ENCODE data around the gene DGKD.

The DGKD gene

DNA sequence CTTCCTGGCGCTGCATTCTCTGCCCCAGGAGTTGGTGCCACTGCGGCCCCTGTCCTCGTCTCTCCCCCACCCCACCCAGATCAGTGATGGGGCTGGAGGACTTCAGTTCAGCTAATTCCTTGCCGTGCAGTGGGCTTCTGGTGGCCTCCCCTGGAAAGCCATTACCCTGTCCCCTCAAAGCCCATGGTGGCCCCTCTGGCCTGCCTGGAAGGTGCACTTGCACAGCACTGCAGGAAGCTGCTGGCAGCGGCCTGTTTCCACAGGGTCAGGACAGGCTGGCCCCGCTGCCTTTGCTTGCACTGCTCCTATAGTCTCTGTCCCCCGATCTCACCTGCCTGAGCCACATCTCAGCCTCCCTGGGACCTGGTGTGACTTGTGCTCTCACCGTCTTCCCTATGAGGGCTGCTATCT is 107.2 kb downstream of the DGKD start:
- no peak for DNase-seq (ENCODE audit: low read depth in 2 of 2)

GRCh38 chr2:233462202-233462785 is 108.0 kb downstream of the DGKD start:
- DNase-seq (ENCODE audit: low read depth in 2 of 2) = no peak

GRCh38 chr2:233462826-233463470 is 108.7 kb downstream of the DGKD start:
- DNase-seq (ENCODE audit: low read depth in 2 of 2) = no peak

DNA sequence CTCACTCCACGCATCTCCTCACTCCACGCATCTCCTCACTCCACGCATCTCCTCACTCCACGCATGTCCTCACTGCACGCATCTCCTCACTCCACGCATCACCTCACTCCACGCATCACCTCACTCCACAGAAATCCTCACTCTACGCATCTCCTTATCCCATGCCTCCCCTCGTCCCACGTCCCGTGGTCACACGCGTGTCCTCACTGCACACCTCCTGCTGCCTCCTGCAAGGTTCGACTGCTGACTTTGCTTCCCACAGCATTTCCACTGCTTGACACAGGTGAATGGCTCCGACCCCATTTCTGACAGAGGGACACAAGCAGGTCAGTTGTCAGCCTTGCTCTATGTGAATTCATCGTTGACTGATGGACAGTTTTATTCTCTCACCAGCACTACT is 109.3 kb downstream of the DGKD start:
- DNase-seq (ENCODE audit: low read depth in 2 of 2) = no peak

GRCh38 chr2:233464056-233464455 is 109.8 kb downstream of the DGKD start:
- DNase-seq (ENCODE audit: low read depth in 2 of 2) = no peak

DNA sequence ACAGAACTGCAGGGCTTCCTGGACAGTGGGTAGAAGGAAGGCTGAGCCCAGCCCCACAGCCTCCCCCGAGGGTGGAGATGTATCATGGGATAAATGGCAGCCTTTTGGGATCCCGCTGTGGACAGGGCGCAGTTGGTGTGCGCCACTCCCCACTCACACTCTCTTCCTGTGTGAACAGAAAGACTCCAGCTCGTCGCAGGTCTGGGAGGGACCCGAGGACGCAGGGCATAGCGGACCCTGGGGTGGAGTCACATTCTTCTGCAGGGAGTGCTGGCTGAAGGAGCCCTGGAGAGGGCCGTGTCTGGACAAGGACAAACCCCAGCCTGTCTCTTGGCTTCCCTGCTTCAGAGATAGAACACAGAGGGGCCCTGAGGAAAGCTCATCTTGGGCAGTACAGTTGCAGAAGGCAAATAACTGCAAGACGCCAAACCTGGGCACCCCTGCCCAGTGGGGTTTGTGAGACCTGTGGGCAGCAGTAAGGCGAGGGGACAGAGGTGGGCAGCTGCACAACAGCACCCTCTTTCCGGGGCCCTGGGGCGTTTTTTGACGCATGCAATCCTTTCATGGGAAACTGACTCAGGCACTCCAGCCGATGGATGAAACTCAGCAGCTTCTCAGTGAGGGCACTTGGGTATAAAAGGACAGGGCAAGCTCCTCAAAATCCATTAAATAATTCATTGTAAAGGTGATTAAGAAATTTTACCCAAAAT is 110.4 kb downstream of the DGKD start:
- DNase-seq (ENCODE audit: low read depth in 2 of 2) = no peak

DNA sequence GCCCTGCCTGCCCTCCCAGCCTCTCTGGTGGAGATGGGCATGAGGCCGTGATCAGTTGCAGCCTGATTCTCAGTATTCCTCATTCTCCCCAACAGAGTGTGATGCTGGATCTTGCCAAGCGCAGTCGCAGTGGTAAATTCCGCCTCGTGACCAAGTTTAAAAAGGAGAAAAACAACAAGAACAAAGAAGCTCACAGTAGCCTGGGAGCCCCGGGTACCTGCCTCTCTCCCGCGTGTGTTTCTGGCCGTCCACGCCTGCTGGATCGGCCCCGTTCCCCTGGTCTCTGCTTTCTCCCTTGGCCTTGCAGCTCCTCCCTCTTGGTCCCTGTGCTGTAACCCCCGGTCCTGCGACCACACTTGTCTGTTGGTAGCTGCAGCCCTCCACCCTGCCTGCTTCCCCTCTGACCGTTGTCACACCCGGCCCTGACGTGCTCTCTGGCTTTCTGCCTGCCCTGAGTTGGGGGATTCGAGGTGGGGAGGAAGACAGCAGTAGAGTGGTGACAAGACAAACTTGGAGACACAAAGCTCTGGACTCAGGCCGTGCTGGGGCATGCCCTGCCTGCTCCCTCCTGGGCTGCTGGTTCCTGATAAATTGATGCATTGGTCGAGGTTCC is 112.8 kb downstream of the DGKD start:
- no peak for DNase-seq (ENCODE audit: low read depth in 2 of 2)

DNA sequence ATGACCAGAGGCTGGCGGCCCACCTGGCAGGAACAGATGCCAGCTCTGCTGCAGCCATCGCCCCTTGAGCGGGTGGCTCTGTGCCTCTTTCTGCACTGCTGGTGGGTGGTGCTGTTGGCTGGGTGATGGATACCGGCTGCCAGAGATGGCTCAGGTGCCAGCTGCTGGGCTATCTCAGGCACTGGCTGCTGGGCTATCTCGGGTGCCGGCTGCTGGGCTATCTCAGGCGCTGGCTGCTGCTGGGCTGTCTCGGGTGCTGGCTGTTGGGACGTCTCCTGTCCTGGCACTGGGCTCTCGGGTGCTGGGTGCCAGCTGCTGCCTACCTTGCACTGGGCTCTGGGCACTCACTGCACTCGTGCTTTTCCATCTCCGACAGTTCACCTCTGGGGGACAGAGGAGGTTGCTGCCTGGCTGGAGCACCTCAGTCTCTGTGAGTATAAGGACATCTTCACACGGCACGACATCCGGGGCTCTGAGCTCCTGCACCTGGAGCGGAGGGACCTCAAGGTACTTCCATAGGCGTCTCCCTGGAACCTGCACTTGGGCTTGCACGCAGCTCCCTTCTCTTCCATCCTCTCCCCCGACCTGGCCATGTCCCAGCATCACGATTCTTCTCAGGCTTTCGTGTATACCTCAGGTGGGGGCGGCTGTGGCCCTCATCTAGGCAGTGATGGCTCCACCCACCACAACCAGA is 113.9 kb downstream of the DGKD start:
- DNase-seq (ENCODE audit: low read depth in 2 of 2) = no peak

DNA sequence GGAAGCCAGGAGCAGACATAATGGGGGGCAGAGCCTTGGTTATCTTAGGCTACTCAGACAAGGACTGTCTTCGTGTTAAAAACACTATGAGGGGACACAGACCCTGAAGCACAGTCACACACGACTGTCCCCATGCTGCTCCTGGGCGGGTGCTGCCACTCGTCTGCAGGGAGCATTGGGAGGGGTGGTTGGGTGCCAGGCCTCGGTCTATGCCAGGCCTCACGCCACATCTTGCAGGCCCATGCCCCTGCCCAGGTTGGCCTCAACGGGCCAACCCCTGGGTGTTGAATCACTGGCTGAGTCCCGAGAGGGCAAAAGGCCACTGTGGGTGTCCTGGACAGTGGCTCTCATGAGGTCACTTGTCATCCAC is 114.4 kb downstream of the DGKD start:
- no peak for DNase-seq (ENCODE audit: low read depth in 2 of 2)

GRCh38 chr2:233469261-233470010 is 115.1 kb downstream of the DGKD start:
- DNase-seq (ENCODE audit: low read depth in 2 of 2) = no peak

- no peak for DNase-seq (ENCODE audit: low read depth in 2 of 2)
These were observed 115.9 kb downstream of the DGKD start for GRCh38 chr2:233470011-233470687.

GRCh38 chr2:233470839-233471238 is 116.5 kb downstream of the DGKD start:
- no peak for DNase-seq (ENCODE audit: low read depth in 2 of 2)

DNA sequence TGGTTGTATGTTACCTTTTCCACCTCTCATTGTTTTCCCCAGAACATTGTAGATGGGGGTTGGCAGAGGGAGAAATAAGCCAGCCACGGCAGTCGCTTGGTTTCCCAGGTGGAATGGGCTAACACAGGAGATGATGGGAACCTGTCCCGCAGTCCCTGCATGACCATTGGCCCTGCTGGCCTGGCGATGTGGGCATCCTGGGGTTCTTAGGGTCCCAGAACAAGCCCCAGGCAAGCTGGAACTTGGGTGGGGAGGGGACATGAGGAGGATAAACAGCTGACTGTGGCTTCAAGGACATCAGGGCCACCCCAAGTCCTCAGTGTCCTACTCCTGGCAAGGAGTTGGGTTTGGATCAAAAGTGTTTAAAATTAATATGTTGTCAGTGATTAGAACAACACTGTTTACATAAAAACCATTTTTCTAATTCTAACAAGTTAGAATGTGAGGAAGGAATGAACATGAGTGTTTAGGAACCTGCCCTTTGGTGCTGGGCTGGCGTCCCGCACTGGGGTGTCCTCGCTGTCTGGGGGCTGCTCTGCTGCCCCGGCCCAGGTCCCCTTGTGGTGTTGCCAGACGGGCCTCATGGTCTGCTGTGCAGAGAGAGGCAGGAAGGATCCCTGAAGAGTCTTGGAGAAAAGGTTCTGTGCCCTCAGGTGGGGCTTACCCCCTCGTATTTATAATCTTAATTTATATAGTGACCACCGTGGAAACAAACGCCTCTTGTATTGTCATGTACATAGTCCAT is 117.2 kb downstream of the DGKD start:
- no peak for DNase-seq (ENCODE audit: low read depth in 2 of 2)

GRCh38 chr2:233473386-233473791 is 119.1 kb downstream of the DGKD start:
- no peak for DNase-seq (ENCODE audit: low read depth in 2 of 2)

DNA sequence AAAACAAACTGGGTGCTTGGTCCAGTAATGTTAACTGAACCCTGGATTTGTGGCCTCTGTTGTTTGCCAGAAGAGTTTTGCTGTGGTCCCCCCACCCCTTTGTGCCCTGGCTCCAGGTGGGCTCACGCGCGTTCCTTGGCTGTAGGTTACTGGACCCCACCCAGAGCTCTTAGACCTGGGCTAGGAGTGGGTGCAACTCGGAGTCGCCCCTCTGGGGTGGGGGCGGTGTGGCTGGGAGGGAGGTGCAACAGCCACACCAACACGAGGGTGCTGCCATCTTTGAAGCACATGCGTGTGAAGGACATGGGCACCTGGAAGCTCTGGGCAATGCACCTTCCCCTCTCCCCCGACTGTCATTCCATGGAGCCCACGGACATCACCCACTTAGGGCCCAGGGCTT is 119.6 kb downstream of the DGKD start:
- DNase-seq (ENCODE audit: low read depth in 2 of 2) = no peak

GRCh38 chr2:233474308-233475160 is 120.2 kb downstream of the DGKD start:
- no peak for DNase-seq (ENCODE audit: low read depth in 2 of 2)

- no peak for DNase-seq (ENCODE audit: low read depth in 2 of 2)
These were observed 121.7 kb downstream of the DGKD start for GRCh38 chr2:233476063-233476410.

- DNase-seq (ENCODE audit: low read depth in 2 of 2) = no peak
These were observed 122.6 kb downstream of the DGKD start for GRCh38 chr2:233476651-233477547.

Measured in stimulated activated CD4-positive, alpha-beta T cell treated with anti-CD3 and anti-CD28 coated beads, Interleukin-12 subunit alpha, Interleukin-12 subunit beta, amount 100 ng/mL, for 24 hours (primary cell).